Epithelial cell of proximal tubule (primary cell): ENCODE data around the gene BCKDK. TPM values are rescaled to one million over a fixed set of nuclear protein-coding genes. Genes with fewer than 3 reads are reported as not detected.

ENCODE experiments used
- DNase-seq: peaks from one replicate; pipeline ENCODE4 v3.0.0-alpha.2; 2011; ENCODE audit warnings: low read depth
- H3K4me3 ChIP-seq: 2 replicates; pipeline ENCODE4 v1.5.1; 2011; ENCODE audit warnings: low read depth, mild to moderate bottlenecking, low read length
- CTCF ChIP-seq: conservative IDR thresholded peaks from 2 replicates; pipeline ENCODE4 v1.5.1; 2012; ENCODE audit warnings: low read depth, mild to moderate bottlenecking, low read length
- total RNA-seq: library from RNA; depleted of rRNA; stranded (reverse); fragments of >200 nt; gene quantifications from 2 replicates; pipeline ENCODE4 v1.2.3, GENCODE V29; 2015

Gene BCKDK
- total RNA-seq, 1 donor from 2014 or later, result 78.2 TPM

GRCh38 chr16:31108794-31109558, 790 bp downstream of the BCKDK start:
- TF ChIP-seq CTCF, result no peak
- no peak for DNase-seq
- H3K4me3 ChIP-seq, result peak overlapping the region; percentile 87

GRCh38 chr16:31109622-31110021, 1.4 kb downstream of the BCKDK start:
- DNase-seq, result no peak
- H3K4me3 ChIP-seq, result peak overlapping the region; percentile 87
- no peak for TF ChIP-seq CTCF

GRCh38 chr16:31110106-31111034, 2.2 kb downstream of the BCKDK start:
- no peak for TF ChIP-seq CTCF
- DNase-seq, result no peak
- no peak overlapping the region for H3K4me3 ChIP-seq

- TF ChIP-seq CTCF, result no peak
- no peak for DNase-seq
- no peak overlapping the region for H3K4me3 ChIP-seq
Measured at GRCh38 chr16:31111881-31112466, 3.8 kb downstream of the BCKDK start.

GRCh38 chr16:31112711-31113110, 4.5 kb downstream of the BCKDK start:
- DNase-seq, result no peak
- TF ChIP-seq CTCF, result no peak
- H3K4me3 ChIP-seq, result no peak overlapping the region

GRCh38 chr16:31113121-31114120, 5.2 kb downstream of the BCKDK start:
- H3K4me3 ChIP-seq, result no peak overlapping the region
- peak; percentile 89 for DNase-seq
- no peak for TF ChIP-seq CTCF
